ENCODE results near the gene KRTAP5-9.

DNA sequence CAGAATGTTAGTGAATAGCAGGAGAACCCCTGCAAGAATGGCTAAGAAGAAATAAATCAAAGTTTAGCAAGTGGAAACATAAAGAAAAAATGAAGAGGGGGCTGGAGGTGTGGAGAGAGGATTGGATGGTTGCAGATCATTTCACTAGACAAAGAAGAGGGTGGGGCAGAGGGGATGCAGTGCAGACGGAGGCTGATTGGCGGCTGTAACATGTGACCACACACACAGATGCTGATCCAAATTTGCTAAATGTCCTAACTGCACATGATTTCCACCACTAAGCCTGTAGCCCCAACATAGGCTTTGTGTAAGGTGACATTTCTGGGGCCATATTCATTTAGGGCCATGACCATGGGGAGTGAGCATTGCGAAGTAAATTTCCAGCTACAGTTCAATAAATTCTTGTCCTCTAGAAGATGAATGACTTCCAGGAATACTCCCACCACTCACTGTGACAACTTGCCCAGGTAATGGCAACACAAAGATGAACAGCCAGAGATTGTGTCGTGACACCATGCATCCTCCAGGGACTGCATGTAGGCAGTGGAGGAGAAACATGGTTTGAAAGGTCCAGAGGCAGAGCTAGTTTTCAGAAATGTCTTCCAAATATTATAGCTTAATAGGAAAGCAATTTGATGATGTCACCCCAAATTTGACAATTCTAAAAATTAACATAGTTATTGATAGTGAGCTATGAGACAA is 27.7 kb downstream of the KRTAP5-9 start:
- TF ChIP-seq POLR2A (IDR thresholded peaks at IDR 0.05; ENCODE audit: low read depth, low read length) (no peak), ZBTB33 (IDR thresholded peaks at IDR 0.05) (no peak), ATF7 (IDR thresholded peaks at IDR 0.05; ENCODE audit: low read depth) (no peak), RAD51 (IDR thresholded peaks at IDR 0.05) (no peak), CTCF (IDR thresholded peaks at IDR 0.05 in 2 of 3, conservative IDR thresholded peaks at IDR 0.05 in 1 of 3; ENCODE audit: control insufficient read depth in 2 of 3, extremely low read depth in 1 of 3, insufficient read depth in 1 of 3, low read depth in 3 of 3, low read length in 3 of 3) (no peak), MYC (IDR thresholded peaks at IDR 0.05; ENCODE audit: insufficient read depth, insufficient read length, insufficient replicate concordance, low read length, severe bottlenecking) (no peak), NFYA (IDR thresholded peaks at IDR 0.05; ENCODE audit: borderline replicate concordance, low read depth, low read length) (no peak), STAT3 (IDR thresholded peaks at IDR 0.05; ENCODE audit: low read depth, low read length) (no peak), CHD1 (IDR thresholded peaks at IDR 0.05; ENCODE audit: low read depth, low read length) (no peak)
- TF ChIP-seq, protein P1, sequence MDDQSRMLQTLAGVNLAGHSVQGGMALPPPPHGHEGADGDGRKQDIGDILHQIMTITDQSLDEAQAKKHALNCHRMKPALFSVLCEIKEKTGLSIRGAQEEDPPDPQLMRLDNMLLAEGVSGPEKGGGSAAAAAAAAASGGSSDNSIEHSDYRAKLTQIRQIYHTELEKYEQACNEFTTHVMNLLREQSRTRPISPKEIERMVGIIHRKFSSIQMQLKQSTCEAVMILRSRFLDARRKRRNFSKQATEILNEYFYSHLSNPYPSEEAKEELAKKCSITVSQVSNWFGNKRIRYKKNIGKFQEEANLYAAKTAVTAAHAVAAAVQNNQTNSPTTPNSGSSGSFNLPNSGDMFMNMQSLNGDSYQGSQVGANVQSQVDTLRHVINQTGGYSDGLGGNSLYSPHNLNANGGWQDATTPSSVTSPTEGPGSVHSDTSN (IDR thresholded peaks at IDR 0.05; ENCODE audit: insufficient replicate concordance, low read depth, low read length) = no peak

Measured in GM12878 (cell line).